WTC11 (cell line): Measurements from ENCODE around the gene MIA2. TPM values are rescaled to one million over a fixed set of nuclear protein-coding genes. Genes with fewer than 3 reads are reported as not detected.

Experiments
- ATAC-seq: fragments of 200-7000 bp; cut with Tn5 transposase; 2 replicates; pipeline ENCODE4 v1.10.0; 2021; ENCODE audit warnings: mild to moderate bottlenecking, moderate library complexity
- CTCF ChIA-PET: fragments of 300-600 bp; sonication (Branson Sonifier 250); formaldehyde crosslinking; loops from one replicate; lab custom pipeline; 2021; ENCODE audit warnings: antibody characterized with exemption; lab: Charles Lee
- POLR2A ChIA-PET: fragments of 350-600 bp; sonication (Branson Sonifier 250); formaldehyde crosslinking; loops from one replicate; lab custom pipeline; 2021; ENCODE audit warnings: antibody characterized with exemption; lab: Charles Lee
- DNase-seq: peaks from one replicate; pipeline ENCODE4 v3.0.0; 2021; ENCODE audit warnings: low spot score
- H3K27ac Mint-ChIP-seq: 2 replicates; pipeline ENCODE4 v1.8.0; 2021; ENCODE audit warnings: mixed read lengths
- H3K27me3 Mint-ChIP-seq: 2 replicates; pipeline ENCODE4 v1.8.0; 2021; ENCODE audit warnings: low read depth, mild to moderate bottlenecking, moderate library complexity, mixed read lengths
- H3K36me3 Mint-ChIP-seq: 2 replicates; pipeline ENCODE4 v1.8.0; 2021; ENCODE audit warnings: mixed read lengths
- H3K4me1 Mint-ChIP-seq: 2 replicates; pipeline ENCODE4 v1.8.0; 2022; ENCODE audit warnings: mixed read lengths
- H3K4me3 Mint-ChIP-seq: 2 replicates; pipeline ENCODE4 v1.8.0; 2021; ENCODE audit warnings: mild to moderate bottlenecking, moderate library complexity, mixed read lengths
- H3K9me3 Mint-ChIP-seq: 2 replicates; pipeline ENCODE4 v1.8.0; 2021; ENCODE audit warnings: mixed read lengths
- ATF1 ChIP-seq: sonication (generic); formaldehyde crosslinking; IDR thresholded peaks from 2 replicates; pipeline ENCODE4 v1.8.1; 2023; ENCODE audit warnings: mild to moderate bottlenecking, moderate library complexity, missing genetic modification reagents
- CDX4 ChIP-seq: fragments of 250-450 bp; sonication (Bioruptor Pico); IDR thresholded peaks from 2 replicates; pipeline ENCODE4 v1.9.0; 2021; ENCODE audit warnings: moderate library complexity, mild to moderate bottlenecking, inconsistent platforms, borderline replicate concordance
- CREM ChIP-seq: sonication (generic); formaldehyde crosslinking; IDR thresholded peaks from 2 replicates; pipeline ENCODE4 v1.8.1; 2022; ENCODE audit warnings: mild to moderate bottlenecking, missing genetic modification reagents, moderate library complexity
- EMX1 ChIP-seq: fragments of 250-450 bp; sonication (Bioruptor Pico); IDR thresholded peaks from 2 replicates; pipeline ENCODE4 v1.8.0; 2021; ENCODE audit warnings: mild to moderate bottlenecking
- ESRRA ChIP-seq: sonication (generic); formaldehyde crosslinking; IDR thresholded peaks from 2 replicates; pipeline ENCODE4 v1.8.1; 2022; ENCODE audit warnings: mild to moderate bottlenecking, missing genetic modification reagents, borderline replicate concordance
- ETV6 ChIP-seq: sonication (generic); formaldehyde crosslinking; IDR thresholded peaks from 2 replicates; pipeline ENCODE4 v1.8.1; 2022; ENCODE audit warnings: mild to moderate bottlenecking, missing genetic modification reagents
- FOXK1 ChIP-seq: sonication (generic); formaldehyde crosslinking; IDR thresholded peaks from 2 replicates; pipeline ENCODE4 v1.8.0; 2022; ENCODE audit warnings: mild to moderate bottlenecking, moderate library complexity, missing genetic modification reagents
- HMGA2 ChIP-seq: fragments of 250-450 bp; sonication (Bioruptor Pico); IDR thresholded peaks from 2 replicates; pipeline ENCODE4 v1.4.0; 2021; ENCODE audit warnings: mild to moderate bottlenecking, moderate library complexity
- IRF1 ChIP-seq: sonication (generic); formaldehyde crosslinking; IDR thresholded peaks from 2 replicates; pipeline ENCODE4 v1.8.0; 2023; ENCODE audit warnings: missing genetic modification reagents
- JUN ChIP-seq: sonication (generic); formaldehyde crosslinking; IDR thresholded peaks from 2 replicates; pipeline ENCODE4 v1.8.0; 2023; ENCODE audit warnings: mild to moderate bottlenecking, missing genetic modification reagents
- MYBL2 ChIP-seq: sonication (generic); formaldehyde crosslinking; IDR thresholded peaks from 2 replicates; pipeline ENCODE4 v1.8.1; 2023; ENCODE audit warnings: mild to moderate bottlenecking, moderate library complexity, missing genetic modification reagents
- NFATC4 ChIP-seq: fragments of 250-450 bp; sonication (Bioruptor Pico); IDR thresholded peaks from 2 replicates; pipeline ENCODE4 v1.9.0; 2021; ENCODE audit warnings: mild to moderate bottlenecking
- NFYB ChIP-seq: sonication (generic); formaldehyde crosslinking; conservative IDR thresholded peaks from 2 replicates; pipeline ENCODE4 v1.8.0; 2022; ENCODE audit warnings: low read depth, missing genetic modification reagents
- NR1H2 ChIP-seq: sonication (generic); formaldehyde crosslinking; IDR thresholded peaks from 2 replicates; pipeline ENCODE4 v1.9.0; 2021; ENCODE audit warnings: mild to moderate bottlenecking, moderate library complexity, missing genetic modification reagents
- PRRX2 ChIP-seq: fragments of 250-450 bp; sonication (Bioruptor Pico); IDR thresholded peaks from 2 replicates; pipeline ENCODE4 v1.8.0; 2021; ENCODE audit warnings: mild to moderate bottlenecking
- SMAD3 ChIP-seq: sonication (generic); formaldehyde crosslinking; IDR thresholded peaks from 2 replicates; pipeline ENCODE4 v1.8.0; 2022; ENCODE audit warnings: missing genetic modification reagents, mild to moderate bottlenecking, borderline replicate concordance
- SOX15 ChIP-seq: fragments of 250-450 bp; sonication (Bioruptor Pico); IDR thresholded peaks from 2 replicates; pipeline ENCODE4 v1.9.0; 2021; ENCODE audit warnings: mild to moderate bottlenecking
- TEAD1 ChIP-seq: sonication (generic); formaldehyde crosslinking; IDR thresholded peaks from 2 replicates; pipeline ENCODE4 v1.8.0; 2022; ENCODE audit warnings: mild to moderate bottlenecking, missing genetic modification reagents
- ZMAT4 ChIP-seq: fragments of 250-450 bp; sonication (Bioruptor Pico); IDR thresholded peaks from 2 replicates; pipeline ENCODE4 v1.9.0; 2021; ENCODE audit warnings: mild to moderate bottlenecking
- ZNF281 ChIP-seq: sonication (generic); formaldehyde crosslinking; IDR thresholded peaks from 2 replicates; pipeline ENCODE4 v1.8.0; 2023; ENCODE audit warnings: mild to moderate bottlenecking, missing genetic modification reagents
- ZNF396 ChIP-seq: fragments of 250-450 bp; sonication (Bioruptor Pico); IDR thresholded peaks from 2 replicates; pipeline ENCODE4 v1.8.0; 2021; ENCODE audit warnings: mild to moderate bottlenecking, moderate library complexity, borderline replicate concordance
- total RNA-seq: library from RNA; stranded (reverse); gene quantifications from 3 replicates; pipeline ENCODE4 v1.2.3, GENCODE V29; 2021
- TF ChIP-seq, protein P1 (sequence below): sonication (generic); formaldehyde crosslinking; IDR thresholded peaks from 2 replicates; pipeline ENCODE4 v1.8.1; 2022; ENCODE audit warnings: missing genetic modification reagents, borderline replicate concordance
- TF ChIP-seq, protein P2 (sequence below): fragments of 250-450 bp; sonication (Bioruptor Pico); conservative IDR thresholded peaks from 2 replicates; pipeline ENCODE4 v1.9.0; 2021; ENCODE audit warnings: mild to moderate bottlenecking

The MIA2 gene
- total RNA-seq, 1 experiment from 2014 or later = 11.3 TPM

- ChIA-PET CTCF (interaction anchor here (1.3 kb wide), 1 partner anchor 10 kb away, joined by 3 read pairs; no protein-coding TSS in a partner anchor), POLR2A (interaction anchor here (0.7 kb wide), 1 partner anchor 15 kb away, joined by 3 read pairs; no protein-coding TSS in a partner anchor)
- DNase-seq = no peak
- TF ChIP-seq SOX15 (CRISPR knock-in tag) (no peak), CREM (CRISPR knock-in tag) (no peak), NFYB (no peak), HMGA2 (no peak), SMAD3 (no peak), NFATC4 (CRISPR knock-in tag) (no peak), JUN (CRISPR knock-in tag) (no peak), FOXK1 (no peak), MYBL2 (no peak), TEAD1 (CRISPR knock-in tag) (no peak), ZMAT4 (CRISPR knock-in tag) (no peak), ZNF281 (no peak), NR1H2 (CRISPR knock-in tag) (no peak)
- TF ChIP-seq, protein P1, sequence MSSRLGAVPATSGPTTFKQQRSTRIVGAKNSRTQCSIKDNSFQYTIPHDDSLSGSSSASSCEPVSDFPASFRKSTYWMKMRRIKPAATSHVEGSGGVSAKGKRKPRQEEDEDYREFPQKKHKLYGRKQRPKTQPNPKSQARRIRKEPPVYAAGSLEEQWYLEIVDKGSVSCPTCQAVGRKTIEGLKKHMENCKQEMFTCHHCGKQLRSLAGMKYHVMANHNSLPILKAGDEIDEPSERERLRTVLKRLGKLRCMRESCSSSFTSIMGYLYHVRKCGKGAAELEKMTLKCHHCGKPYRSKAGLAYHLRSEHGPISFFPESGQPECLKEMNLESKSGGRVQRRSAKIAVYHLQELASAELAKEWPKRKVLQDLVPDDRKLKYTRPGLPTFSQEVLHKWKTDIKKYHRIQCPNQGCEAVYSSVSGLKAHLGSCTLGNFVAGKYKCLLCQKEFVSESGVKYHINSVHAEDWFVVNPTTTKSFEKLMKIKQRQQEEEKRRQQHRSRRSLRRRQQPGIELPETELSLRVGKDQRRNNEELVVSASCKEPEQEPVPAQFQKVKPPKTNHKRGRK (CRISPR knock-in tag) = no peak
- TF ChIP-seq, all 79 proteins: peak for 0
- Mint-ChIP-seq H3K4me3 (no peak overlapping the region), H3K9me3 (no peaks in the 10 kb centered on the region), H3K27me3 (no peaks in the 10 kb centered on the region), H3K36me3 (no peaks in the 10 kb centered on the region), H3K4me1 (no peaks in the 10 kb centered on the region), H3K27ac (no peak overlapping the region)
- ATAC-seq = no peak
Measured at GRCh38 chr14:39246618-39247017, 12.9 kb downstream of the MIA2 start.

DNA sequence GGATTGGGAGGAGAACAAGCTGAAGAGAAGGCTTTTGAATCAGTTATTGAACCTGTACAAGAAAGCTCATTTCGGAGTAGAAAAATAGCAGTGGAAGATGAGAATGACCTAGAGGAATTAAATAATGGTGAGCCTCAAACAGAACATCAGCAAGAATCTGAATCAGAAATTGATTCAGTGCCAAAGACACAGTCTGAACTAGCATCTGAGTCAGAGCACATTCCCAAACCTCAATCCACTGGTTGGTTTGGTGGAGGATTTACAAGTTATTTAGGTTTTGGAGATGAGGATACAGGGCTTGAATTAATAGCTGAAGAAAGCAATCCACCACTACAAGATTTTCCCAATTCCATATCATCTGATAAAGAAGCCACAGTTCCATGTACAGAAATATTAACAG lies 13.5 kb downstream of the MIA2 start:
- H3K4me3 Mint-ChIP-seq = no peak overlapping the region
- H3K27ac Mint-ChIP-seq = no peak overlapping the region
- ATAC-seq = no peak
- peaks cover 3% of the 10 kb centered on the region; the same call in 1 of the 2 replicates for H3K27me3 Mint-ChIP-seq
- ChIA-PET CTCF (interaction anchor here (1.3 kb wide), 1 partner anchor 11 kb away, joined by 3 read pairs; no protein-coding TSS in a partner anchor), POLR2A (no interaction called here)
- H3K4me1 Mint-ChIP-seq = no peaks in the 10 kb centered on the region
- DNase-seq = no peak
- H3K9me3 Mint-ChIP-seq = peaks cover 4% of the 10 kb centered on the region
- H3K36me3 Mint-ChIP-seq = no peaks in the 10 kb centered on the region
- no peak for TF ChIP-seq IRF1
- TF ChIP-seq PRRX2 (CRISPR knock-in tag) = no peak
- TF ChIP-seq NR1H2 (CRISPR knock-in tag) = no peak
- TF ChIP-seq ESRRA (CRISPR knock-in tag) = no peak
- no peak for TF ChIP-seq CDX4
- TF ChIP-seq ETV6 = no peak
- TF ChIP-seq ZNF396 (CRISPR knock-in tag) = no peak
- no peak for TF ChIP-seq ZMAT4 (CRISPR knock-in tag)
- TF ChIP-seq ATF1 (CRISPR knock-in tag) = no peak
- TF ChIP-seq ZNF281 = no peak
- TF ChIP-seq, protein P2, sequence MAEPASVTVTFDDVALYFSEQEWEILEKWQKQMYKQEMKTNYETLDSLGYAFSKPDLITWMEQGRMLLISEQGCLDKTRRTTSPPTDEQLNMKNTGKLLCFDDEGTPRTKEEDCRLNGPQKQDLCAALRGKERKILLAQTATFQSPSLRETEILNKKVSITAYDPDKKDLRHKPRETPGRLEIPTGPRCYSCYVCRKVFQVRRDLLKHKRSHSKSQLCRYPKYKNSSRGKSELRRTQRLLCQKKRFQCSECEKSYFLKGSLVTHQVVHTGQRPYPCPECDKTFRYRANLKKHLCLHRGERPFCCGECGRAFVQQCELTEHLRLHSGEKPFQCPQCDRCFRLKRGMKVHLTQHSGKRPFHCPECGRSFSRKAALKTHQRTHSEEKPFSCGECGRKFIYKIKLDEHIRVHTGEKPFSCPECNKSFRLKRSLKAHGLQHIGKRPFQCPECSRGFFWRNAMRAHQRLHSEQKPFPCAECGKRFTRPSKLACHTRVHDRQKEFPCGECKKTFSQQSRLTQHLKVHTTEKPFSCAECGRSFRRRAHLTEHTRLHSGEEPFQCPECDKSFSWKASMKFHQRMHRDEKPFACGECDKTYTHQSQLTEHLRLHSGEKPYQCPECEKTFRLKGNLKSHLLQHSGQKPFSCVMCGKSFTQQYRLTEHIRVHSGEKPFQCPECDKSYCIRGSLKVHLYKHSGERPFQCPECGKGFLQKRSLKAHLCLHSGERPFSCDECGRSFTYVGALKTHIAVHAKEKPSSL (CRISPR knock-in tag) = no peak
- TF ChIP-seq EMX1 (CRISPR knock-in tag) = no peak
